ENCODE data around the gene IFNA6. TPM values are rescaled to one million over a fixed set of nuclear protein-coding genes. Genes with fewer than 3 reads are reported as not detected.
"Not testable (repeated sequence)": the region's sequence is repeated elsewhere in the genome, so short reads cannot be mapped to it uniquely, and the experiment has no call there.

Gene IFNA6
- total RNA-seq, 3 donors from 2014 or later = not detected

DNA sequence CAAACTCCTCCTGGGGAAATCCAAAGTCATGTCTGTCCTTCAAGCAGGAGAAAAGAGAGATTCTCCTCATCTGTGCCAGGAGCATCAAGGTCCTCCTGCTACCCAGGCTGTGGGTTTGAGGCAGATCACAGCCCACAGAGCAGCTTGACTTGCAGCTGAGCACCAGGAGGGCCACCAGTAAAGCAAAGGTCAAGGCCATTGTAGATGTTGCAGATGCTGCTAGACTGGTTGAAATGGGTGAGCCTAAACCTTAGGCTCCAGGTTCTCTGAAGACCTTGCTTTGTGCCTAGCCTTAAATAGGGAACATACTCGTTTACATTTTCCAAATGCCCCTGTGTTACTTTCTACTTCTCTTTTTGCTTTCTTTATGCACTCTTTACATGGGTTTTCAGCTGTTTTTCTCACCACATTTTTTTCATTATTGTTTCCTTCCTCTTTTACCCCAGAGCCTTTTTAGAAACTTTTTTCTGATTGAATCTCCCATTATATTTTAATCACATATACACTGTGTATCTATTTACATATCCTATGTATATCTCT lies 34.5 kb upstream of the IFNA6 start, which contains the start of gene IFNA2:
Gene IFNA2 (minus strand): TSS at position 268 of the 540 bp plus-strand sequence. CDS start 69 bp downstream, at position 199.
- DNase-seq (ENCODE audit: low spot score in 2 of 2) = no peak
- no peaks in the 10 kb centered on the region for H3K36me3 ChIP-seq
- H3K27me3 ChIP-seq = peaks cover 0 to 17% of the 10 kb centered on the region in 2 donors
- no peak within 1 kb of the TSS for H3K4me3 ChIP-seq
- intact Hi-C loops (cut with DNase I; ENCODE audit: low total_unique reads) = loop anchor here (10.0 kb wide), 1 partner anchor 540 kb away; no protein-coding TSS in a partner anchor
- H3K9me3 ChIP-seq = no peaks in the 10 kb centered on the region
- TF ChIP-seq, protein P1, sequence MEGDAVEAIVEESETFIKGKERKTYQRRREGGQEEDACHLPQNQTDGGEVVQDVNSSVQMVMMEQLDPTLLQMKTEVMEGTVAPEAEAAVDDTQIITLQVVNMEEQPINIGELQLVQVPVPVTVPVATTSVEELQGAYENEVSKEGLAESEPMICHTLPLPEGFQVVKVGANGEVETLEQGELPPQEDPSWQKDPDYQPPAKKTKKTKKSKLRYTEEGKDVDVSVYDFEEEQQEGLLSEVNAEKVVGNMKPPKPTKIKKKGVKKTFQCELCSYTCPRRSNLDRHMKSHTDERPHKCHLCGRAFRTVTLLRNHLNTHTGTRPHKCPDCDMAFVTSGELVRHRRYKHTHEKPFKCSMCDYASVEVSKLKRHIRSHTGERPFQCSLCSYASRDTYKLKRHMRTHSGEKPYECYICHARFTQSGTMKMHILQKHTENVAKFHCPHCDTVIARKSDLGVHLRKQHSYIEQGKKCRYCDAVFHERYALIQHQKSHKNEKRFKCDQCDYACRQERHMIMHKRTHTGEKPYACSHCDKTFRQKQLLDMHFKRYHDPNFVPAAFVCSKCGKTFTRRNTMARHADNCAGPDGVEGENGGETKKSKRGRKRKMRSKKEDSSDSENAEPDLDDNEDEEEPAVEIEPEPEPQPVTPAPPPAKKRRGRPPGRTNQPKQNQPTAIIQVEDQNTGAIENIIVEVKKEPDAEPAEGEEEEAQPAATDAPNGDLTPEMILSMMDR (IDR thresholded peaks at IDR 0.05) = no peak
- TF ChIP-seq POLR2A (IDR thresholded peaks at IDR 0.05) = no peak
- no peak for TF ChIP-seq POLR2AphosphoS5 (IDR thresholded peaks at IDR 0.05)
- no peak within 1 kb of the TSS for H3K27ac ChIP-seq
- H3K4me1 ChIP-seq = no peaks in the 10 kb centered on the region

- intact Hi-C loops (cut with DNase I; ENCODE audit: low total_unique reads) = loop anchor here (10.0 kb wide), 1 partner anchor 541 kb away; no protein-coding TSS in a partner anchor
- TF ChIP-seq POLR2AphosphoS5 (IDR thresholded peaks at IDR 0.05) (no peak), POLR2A (IDR thresholded peaks at IDR 0.05) (no peak)
- TF ChIP-seq, protein P1 (IDR thresholded peaks at IDR 0.05) = no peak
These were observed 32.9 kb upstream of the IFNA6 start for GRCh38 chr9:21383627-21384026.

GRCh38 chr9:21381448-21382339 lies 31.0 kb upstream of the IFNA6 start:
- Histone ChIP-seq H3K4me3 (no peak overlapping the region), H3K4me1 (no peaks in the 10 kb centered on the region), H3K36me3 (no peaks in the 10 kb centered on the region), H3K9me3 (no peaks in the 10 kb centered on the region), H3K27me3 (peaks cover 0 to 7% of the 10 kb centered on the region in 2 donors), H3K27ac (no peak overlapping the region)
- TF ChIP-seq POLR2AphosphoS5 (IDR thresholded peaks at IDR 0.05) (no peak), POLR2A (IDR thresholded peaks at IDR 0.05) (no peak)
- TF ChIP-seq, protein P1 (IDR thresholded peaks at IDR 0.05) = no peak
- intact Hi-C loops (cut with DNase I; ENCODE audit: low total_unique reads) = loop anchor here (10.0 kb wide), 1 partner anchor 543 kb away; no protein-coding TSS in a partner anchor
- no peak for DNase-seq (ENCODE audit: low spot score in 2 of 2)

More at GRCh38 chr9:21383627-21384026, 32.9 kb upstream of the IFNA6 start:
- Histone ChIP-seq H3K36me3 (no peaks in the 10 kb centered on the region), H3K27ac (no peak overlapping the region), H3K27me3 (peaks cover 0 to 11% of the 10 kb centered on the region in 2 donors), H3K4me3 (no peak overlapping the region), H3K9me3 (no peaks in the 10 kb centered on the region), H3K4me1 (no peaks in the 10 kb centered on the region)
- DNase-seq (ENCODE audit: low spot score in 2 of 2) = no peak

- H3K4me3 ChIP-seq; H3K27me3 ChIP-seq; H3K9me3 ChIP-seq; H3K4me1 ChIP-seq; DNase-seq (ENCODE audit: low spot score in 2 of 2); H3K27ac ChIP-seq; intact Hi-C loops (cut with DNase I; ENCODE audit: low total_unique reads); H3K36me3 ChIP-seq: not testable (repeated sequence)
These were observed 20.8 kb upstream of the IFNA6 start for GRCh38 chr9:21371467-21371866.

GRCh38 chr9:21367957-21368356 lies 17.3 kb upstream of the IFNA6 start, which contains the start of gene IFNA13:
Gene IFNA13 (minus strand): TSS chr9:21368057. CDS start chr9:21368010, 47 bp downstream.
- TF ChIP-seq, protein P1 (IDR thresholded peaks at IDR 0.05) = no peak
- TF ChIP-seq POLR2A (IDR thresholded peaks at IDR 0.05) = no peak
- no peak for TF ChIP-seq POLR2AphosphoS5 (IDR thresholded peaks at IDR 0.05)
- intact Hi-C loops (cut with DNase I; ENCODE audit: low total_unique reads) = loop anchor here (2.0 kb wide), 1 partner anchor 51 kb away; no protein-coding TSS in a partner anchor
- no peaks in the 10 kb centered on the region for H3K9me3 ChIP-seq

DNA sequence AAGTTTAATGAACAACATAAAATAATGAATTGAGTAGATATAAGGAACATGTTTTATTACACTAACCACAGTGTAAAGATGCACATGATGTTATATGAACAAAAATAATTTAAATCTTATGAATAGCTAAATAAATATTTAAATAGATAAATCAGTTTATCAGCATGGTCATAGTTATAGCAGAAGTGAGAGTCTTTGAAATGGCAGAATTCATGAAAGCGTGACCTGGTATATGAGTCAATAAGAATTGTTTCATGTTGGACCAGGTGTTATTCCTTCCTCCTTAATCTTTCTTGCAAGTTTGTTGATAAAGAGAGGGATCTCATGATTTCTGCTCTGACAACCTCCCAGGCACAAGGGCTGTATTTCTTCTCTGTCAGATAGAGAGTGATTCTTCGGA lies 16.5 kb upstream of the IFNA6 start:
- H3K27ac ChIP-seq; H3K27me3 ChIP-seq; H3K4me3 ChIP-seq; H3K4me1 ChIP-seq; intact Hi-C loops (cut with DNase I; ENCODE audit: low total_unique reads); H3K9me3 ChIP-seq; DNase-seq (ENCODE audit: low spot score in 2 of 2); H3K36me3 ChIP-seq: not testable (repeated sequence)

More at GRCh38 chr9:21367957-21368356, 17.3 kb upstream of the IFNA6 start, which contains the start of gene IFNA13:
- H3K27ac ChIP-seq = no peak within 1 kb of the TSS
- DNase-seq (ENCODE audit: low spot score in 2 of 2) = no peak
- H3K4me1 ChIP-seq = no peaks in the 10 kb centered on the region
- H3K36me3 ChIP-seq = no peaks in the 10 kb centered on the region
- H3K4me3 ChIP-seq = no peak within 1 kb of the TSS
- H3K27me3 ChIP-seq = no peaks in the 10 kb centered on the region

Measured in breast epithelium (tissue), 4 donors.